HG03196 (cell line): Measurements from ENCODE around the gene RAP2B.
"Not testable (repeated sequence)": the region's sequence is repeated elsewhere in the genome, so short reads cannot be mapped to it uniquely, and the experiment has no call there.

Source experiments
- ATAC-seq: cut with Tn5 transposase; IDR thresholded peaks from one replicate; pipeline ENCODE4 v1.9.1; 2021; ENCODE audit not compliant: unreplicated experiment

The RAP2B gene

GRCh38 chr3:153161714-153162512 lies at the start of gene RAP2B:
TSS of gene RAP2B (plus strand) at chr3:153162226. CDS start at chr3:153162694, 468 bp downstream.
- peak; percentile 44 for ATAC-seq

- no peak for ATAC-seq
Measured at GRCh38 chr3:153113541-153113940, 48.5 kb upstream of the RAP2B start.

- not testable (repeated sequence) for ATAC-seq
Measured at GRCh38 chr3:153114270-153114669, 47.8 kb upstream of the RAP2B start.

GRCh38 chr3:153115326-153115725 lies 46.7 kb upstream of the RAP2B start:
- no peak for ATAC-seq

DNA sequence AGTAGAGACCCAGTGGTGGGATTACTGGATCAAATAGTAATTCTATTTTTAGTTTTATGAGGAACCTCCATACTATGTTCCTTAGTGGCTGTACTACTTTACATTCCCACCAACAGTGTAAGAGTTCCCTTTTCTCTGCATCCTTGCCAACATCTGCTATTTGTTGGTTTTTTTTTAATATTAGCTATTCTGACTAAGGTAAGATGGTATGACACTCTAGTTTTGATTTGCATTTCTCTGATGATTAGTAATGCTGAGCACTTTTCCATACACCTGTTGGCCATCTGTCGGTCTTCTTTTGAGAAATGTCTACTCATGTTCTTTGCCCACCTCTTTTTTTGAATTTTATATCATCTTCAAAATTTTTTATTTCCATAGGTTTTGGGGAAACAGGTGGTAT lies 34.2 kb upstream of the RAP2B start:
- ATAC-seq: no peak

DNA sequence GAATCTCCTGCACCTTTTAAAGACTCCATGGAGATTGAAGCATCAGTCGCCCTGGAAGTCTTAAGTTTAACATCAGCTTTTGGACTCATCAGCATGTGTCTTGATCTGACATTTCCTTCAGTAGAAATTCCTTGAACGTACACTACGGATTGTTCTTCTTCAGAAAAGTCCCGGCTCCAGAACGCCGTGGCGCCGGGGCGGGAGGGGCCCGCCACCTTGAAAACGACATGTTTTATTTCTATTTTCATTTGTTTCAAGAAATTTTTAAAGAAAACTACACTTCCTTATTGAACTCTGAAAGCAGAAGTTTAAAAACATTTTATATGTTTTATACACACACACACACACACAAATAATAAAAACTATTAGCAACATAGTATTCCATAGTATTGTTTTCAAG lies 32.6 kb upstream of the RAP2B start:
- no peak for ATAC-seq

DNA sequence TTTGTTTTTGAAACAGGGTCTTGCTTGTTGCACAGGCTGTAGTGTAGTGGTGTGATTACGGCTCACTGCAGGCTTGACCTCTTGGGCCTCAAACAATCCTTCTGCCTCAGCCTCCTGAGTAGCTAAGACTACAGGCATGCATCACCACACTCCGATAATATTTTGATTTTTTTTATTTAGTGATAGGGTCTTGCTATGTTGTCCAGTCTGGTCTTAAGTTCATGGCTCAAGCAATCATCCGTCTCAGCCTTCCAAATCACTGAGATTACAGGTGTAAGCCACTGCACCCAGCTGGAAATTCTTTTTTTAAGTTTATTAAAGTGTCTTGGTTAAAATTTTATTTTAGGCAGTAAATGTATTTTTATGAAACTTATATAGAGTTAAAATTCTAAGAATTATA lies 32.2 kb upstream of the RAP2B start:
- no peak for ATAC-seq

GRCh38 chr3:153130312-153130977 lies 31.6 kb upstream of the RAP2B start:
- peak; percentile 96 for ATAC-seq

GRCh38 chr3:153137626-153138025 lies 24.4 kb upstream of the RAP2B start:
- no peak for ATAC-seq

DNA sequence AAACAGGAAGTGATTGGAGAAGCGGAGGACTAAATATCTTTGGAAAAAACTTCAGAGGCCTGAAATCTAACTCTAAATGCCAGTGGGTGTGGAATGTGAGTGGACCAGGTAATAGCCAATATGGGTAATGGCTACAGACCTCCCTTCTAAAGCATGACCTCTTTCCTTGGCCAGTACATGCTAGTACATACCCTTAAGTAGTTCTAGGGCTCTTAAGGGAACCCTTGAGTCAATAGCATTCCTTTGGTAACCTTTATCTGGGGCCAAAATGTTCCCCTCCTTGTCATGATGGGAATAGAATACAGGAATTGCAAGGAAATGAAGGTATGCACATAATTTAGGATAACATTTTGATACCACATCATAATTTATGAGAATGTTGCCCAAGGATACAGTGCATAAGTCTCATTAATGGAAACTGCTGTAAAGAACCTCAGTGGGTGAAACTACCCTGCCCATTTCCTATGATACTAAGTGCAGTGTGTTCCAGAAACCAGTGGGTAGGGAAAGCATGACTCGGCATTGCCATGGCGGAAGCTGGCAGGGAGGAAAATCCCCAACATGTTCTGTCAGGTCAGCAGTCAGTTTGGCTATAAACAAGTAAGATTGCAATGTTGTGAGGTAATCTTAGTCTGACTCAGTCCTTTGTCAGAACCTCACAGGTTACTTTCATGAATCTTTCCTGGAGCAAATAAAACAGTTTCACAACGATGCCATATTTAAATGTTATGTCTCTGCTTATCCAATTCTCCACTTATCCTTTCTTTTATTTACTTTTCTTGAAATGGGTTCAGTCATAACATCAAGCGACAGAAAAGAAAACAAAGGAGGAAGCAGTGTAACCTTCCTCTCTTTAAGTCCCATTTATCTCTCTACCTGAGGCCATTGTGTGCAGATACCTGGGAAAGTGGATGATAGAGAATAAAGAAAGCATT lies 23.5 kb upstream of the RAP2B start:
- peak; percentile 74 for ATAC-seq

DNA sequence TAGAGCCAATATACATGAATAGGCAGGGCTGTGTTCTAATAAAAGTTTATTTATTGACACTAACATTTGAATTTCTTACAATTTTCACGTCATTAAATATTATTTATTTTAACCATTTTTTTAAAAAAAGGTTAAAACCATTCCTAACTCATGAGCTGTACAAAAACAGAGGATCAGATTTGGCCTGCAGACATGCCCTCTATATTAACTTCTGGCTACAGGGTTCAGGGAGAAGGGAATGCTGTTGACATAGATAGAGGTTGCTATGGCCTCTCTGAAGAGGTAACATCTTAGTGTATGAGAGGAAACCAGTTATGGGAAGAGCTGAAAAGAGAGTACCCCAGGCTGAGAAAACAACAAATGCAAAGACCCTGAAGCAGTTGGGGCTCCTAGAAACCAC lies 19.1 kb upstream of the RAP2B start:
- ATAC-seq: no peak

DNA sequence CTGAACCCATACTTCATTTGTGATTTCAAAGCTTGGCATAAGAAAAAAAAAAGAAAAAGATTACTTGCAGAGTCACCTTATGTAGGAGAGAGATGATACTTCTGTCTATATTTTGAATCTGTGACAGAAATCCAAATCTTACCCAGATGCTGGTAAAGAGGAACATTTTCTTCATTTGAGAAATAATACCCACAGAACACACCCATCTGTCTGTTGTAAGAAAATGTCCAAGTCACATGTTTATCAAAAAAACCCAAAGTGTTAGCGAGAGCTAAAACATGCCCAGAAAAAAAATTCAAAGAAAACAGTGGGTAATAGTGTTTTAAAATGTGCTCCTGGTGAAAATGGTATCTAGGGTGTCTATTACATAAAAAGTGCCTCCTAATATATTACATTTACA lies 18.0 kb upstream of the RAP2B start:
- ATAC-seq: no peak

- ATAC-seq: no peak
Measured at GRCh38 chr3:153144779-153145178, 17.2 kb upstream of the RAP2B start.

GRCh38 chr3:153145454-153145853 lies 16.6 kb upstream of the RAP2B start:
- ATAC-seq: no peak

DNA sequence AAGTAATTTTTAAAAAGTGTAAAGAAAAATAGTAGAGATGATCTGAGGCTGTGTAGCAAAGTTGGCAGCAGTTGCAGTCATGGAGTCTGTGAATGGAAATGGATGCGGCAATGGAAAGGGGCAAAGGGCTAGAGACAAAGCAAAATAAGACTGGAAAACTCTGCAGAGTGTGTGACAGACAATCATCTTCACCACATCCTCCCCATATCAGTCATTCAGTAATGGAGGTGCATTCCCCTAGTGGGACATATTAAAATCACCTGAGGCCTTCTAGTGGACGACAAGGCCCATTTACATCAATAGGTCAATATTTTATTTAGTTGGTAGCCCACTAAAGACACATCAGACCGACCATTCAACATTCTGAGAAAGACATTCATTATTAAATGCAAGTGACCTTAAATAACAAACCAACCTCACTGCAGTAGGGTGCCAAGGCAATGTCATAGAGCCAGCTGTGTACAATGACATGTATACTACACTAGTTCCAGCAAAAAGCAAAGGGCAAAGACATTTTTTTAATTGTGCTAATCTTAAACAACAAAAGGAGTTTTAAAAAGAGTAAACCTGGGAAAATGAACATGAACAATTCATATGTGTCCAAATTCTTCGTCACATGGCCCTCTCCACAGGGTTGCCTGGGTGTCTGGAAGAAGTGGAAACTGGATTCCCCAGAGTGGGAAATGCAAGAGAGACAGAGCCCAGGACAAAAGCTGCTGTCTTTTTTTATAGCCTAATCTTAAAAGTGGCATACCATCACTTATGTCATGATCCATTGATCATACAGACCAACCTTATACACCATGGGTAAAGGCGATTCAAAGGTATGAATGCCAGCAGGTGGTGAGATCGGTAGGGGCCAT lies 15.6 kb upstream of the RAP2B start:
- no peak for ATAC-seq

GRCh38 chr3:153150991-153151390 lies 11.0 kb upstream of the RAP2B start:
- ATAC-seq: no peak

DNA sequence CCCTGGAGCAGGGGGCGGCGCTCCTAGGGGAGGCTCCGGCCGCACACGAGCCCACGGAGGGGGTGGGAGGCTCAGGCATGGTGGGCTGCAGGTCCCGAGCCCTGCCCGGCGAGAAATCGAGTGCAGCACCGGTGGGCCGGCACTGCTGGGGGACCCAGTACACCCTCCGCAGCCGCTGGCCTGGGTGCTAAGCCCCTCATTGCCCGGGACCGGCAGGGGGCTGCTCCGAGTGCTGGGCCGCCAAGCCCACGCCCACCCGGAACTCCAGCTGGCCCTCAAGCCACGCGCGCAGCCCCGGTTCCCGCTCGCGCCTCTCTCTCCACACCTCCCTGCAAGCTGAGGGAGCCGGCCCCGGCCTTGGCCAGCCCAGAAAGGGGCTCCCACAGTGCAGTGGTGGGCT lies 6.2 kb upstream of the RAP2B start:
- ATAC-seq: not testable (repeated sequence)

DNA sequence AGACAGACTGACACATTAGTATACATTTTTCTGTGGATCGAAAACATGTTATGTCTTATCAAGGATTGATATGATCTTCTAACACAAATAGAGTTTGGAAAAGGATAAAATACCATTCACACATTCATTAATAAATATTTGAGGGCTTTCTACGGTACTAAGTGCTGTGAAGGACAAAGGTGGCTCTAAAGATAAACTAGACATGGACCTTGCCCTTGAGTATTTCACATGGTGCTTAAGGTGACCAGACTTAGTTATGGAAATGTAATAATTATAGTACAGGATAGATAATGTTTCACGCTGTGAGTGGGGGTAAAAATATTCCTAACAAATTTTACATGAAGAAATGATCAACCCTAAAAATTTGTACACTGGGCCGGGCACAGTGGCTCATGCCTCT lies 3.8 kb upstream of the RAP2B start:
- no peak for ATAC-seq

DNA sequence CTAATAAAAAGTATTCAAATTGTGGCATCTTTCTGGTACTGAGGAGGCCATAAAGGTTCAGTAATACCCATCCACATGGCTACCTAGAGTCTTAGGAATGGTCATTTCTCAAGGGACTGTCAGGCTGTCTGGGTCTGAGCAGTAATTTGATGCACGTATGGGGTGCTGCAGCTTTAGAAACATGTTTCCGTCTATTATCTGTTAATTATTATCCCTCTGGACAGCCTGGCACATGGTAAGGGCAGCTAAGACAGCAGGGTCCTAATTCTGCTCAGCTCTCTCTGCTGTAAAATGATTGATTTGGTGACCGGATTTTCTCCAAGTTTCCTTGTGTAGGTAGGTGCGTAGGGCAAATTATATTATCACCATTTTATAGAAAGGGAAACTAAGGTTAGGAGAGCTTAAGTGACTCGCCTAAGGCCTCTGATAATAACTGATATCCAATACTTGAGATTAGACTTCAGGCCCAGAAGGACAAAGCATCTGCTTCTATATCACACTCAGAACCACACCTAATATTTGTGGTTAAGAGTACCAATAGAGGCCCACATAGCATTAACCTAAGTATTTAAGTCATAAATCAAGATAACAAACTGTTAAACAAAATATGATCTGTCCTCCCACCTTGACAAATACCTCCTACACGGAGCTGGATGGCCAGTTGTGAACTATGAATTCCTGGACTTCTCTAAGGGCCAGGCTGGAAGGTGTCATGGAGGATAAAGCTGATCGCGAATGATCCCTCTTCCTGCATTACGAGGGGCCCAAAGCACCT lies 2.9 kb upstream of the RAP2B start:
- no peak for ATAC-seq
